ENCODE results near the gene CDH23.

- TF ChIP-seq, protein P1, sequence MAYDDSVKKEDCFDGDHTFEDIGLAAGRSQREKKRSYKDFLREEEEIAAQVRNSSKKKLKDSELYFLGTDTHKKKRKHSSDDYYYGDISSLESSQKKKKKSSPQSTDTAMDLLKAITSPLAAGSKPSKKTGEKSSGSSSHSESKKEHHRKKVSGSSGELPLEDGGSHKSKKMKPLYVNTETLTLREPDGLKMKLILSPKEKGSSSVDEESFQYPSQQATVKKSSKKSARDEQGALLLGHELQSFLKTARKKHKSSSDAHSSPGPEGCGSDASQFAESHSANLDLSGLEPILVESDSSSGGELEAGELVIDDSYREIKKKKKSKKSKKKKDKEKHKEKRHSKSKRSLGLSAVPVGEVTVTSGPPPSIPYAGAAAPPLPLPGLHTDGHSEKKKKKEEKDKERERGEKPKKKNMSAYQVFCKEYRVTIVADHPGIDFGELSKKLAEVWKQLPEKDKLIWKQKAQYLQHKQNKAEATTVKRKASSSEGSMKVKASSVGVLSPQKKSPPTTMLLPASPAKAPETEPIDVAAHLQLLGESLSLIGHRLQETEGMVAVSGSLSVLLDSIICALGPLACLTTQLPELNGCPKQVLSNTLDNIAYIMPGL (CRISPR knock-in tag; IDR thresholded peaks at IDR 0.05; ENCODE audit: borderline replicate concordance): no peak
- no peak for TF ChIP-seq RAD21 (conservative IDR thresholded peaks at IDR 0.05 in 1 of 2, IDR thresholded peaks at IDR 0.05 in 1 of 2)
- no peak for TF ChIP-seq CTCF (IDR thresholded peaks at IDR 0.05)
- TF ChIP-seq MYC (IDR thresholded peaks at IDR 0.05; ENCODE audit: borderline replicate concordance, low read length): no peak
- TF ChIP-seq RCOR1 (IDR thresholded peaks at IDR 0.05; ENCODE audit: low read depth, low read length): no peak
- TF ChIP-seq NFE2L2 (conservative IDR thresholded peaks at IDR 0.05; ENCODE audit: low read length): no peak
- TF ChIP-seq POLR2A (IDR thresholded peaks at IDR 0.05; ENCODE audit: low read length): no peak
- no peak for TF ChIP-seq USF2 (IDR thresholded peaks at IDR 0.05)
- TF ChIP-seq RARB (CRISPR knock-in tag; IDR thresholded peaks at IDR 0.05): no peak
- TF ChIP-seq SMC3 (IDR thresholded peaks at IDR 0.05): no peak
Observed at GRCh38 chr10:71561003-71561574, 164.4 kb downstream of the CDH23 start.

Measured in A549 (cell line).